Measurements from ENCODE around the gene GBP2.
"Not testable (repeated sequence)": the region's sequence is repeated elsewhere in the genome, so short reads cannot be mapped to it uniquely, and the experiment has no call there.

GBP2 gene, protein sequence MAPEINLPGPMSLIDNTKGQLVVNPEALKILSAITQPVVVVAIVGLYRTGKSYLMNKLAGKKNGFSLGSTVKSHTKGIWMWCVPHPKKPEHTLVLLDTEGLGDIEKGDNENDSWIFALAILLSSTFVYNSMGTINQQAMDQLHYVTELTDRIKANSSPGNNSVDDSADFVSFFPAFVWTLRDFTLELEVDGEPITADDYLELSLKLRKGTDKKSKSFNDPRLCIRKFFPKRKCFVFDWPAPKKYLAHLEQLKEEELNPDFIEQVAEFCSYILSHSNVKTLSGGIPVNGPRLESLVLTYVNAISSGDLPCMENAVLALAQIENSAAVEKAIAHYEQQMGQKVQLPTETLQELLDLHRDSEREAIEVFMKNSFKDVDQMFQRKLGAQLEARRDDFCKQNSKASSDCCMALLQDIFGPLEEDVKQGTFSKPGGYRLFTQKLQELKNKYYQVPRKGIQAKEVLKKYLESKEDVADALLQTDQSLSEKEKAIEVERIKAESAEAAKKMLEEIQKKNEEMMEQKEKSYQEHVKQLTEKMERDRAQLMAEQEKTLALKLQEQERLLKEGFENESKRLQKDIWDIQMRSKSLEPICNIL

DNA sequence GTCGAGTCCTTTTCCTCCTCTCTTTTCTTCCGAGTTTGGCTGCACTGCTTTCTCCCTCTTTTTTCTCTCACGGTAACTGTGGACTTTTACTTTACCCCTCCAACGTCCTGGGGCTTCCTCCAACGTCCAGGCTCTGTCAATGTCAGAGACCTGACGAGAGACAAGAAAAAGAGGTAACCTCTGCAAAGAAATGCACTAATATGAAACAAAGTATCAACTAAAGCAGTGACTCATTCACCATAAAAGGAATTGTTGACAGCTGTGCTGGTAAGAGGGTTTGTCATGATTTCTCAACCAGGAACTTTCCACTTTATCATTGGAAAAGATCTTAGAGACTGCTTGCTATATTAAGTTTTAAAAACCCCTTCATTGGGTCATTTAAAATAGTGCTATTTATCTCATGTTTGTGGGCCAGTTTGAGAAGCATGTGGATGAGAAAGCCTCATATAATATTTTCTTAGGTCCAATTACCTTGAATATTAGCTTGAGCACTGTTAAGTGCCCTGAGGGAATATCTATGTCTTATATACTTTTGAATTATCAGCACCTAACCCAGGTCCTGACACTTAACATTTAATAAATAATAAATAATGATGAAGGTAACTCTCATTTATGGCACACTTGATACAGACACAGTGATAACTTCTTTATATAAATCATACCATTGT, at the start of gene GBP2:
Gene GBP2, minus strand, starts transcription at position 202 of the 668 bp plus-strand sequence. CDS start 4,148 bp downstream, outside the sequence.
- peak; percentile 23 for DNase-seq

DNA sequence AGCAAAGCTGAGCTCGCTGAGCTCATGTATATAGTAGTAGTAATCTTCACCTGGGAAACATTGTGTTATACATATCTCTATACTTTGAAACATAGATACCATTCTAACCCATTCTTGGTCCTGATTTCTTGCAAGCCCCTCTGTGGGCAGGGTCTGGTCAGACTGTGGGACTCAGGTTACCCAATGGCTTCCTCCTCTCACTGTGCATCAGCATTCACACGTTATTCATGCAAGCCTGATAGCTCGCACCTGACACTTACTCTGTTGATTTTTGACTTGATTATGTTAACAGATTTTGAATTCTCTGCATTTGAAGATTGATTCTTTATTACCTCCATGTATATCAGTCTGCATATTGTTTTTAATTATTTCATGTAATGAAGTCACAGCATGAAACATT, 48.6 kb upstream of the GBP2 start:
- no peak for DNase-seq

DNA sequence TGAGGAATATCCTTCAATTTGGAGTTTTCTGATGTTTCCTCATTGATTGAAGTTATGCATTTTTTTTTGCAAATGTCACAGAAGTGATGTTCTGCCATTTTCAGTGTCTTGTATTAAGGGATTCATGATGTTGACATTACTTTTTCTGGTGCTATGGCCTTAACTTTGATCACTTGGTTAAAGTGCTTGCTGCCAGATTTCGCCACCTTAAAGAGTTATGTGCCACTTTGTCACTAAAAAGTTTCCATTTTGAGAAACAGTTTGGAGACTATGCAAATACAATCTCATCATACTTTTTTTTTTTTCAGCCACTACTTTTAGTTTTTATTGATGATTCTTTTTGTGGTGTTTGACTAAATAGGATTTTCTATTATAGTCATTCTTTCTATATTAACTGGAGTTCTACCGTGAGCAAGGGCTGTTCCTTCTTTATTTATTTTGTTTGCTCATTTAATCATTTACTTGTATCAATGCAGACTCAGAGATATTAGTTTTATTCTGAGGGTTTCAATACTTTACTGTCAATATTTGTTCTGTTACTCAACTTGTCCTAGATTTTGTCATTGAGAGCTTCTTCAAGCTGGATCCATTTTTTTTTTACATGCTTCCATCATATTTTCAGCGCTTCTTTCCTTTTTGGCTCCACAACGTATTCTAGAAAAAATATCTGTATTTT, 46.7 kb upstream of the GBP2 start:
- DNase-seq = no peak

DNA sequence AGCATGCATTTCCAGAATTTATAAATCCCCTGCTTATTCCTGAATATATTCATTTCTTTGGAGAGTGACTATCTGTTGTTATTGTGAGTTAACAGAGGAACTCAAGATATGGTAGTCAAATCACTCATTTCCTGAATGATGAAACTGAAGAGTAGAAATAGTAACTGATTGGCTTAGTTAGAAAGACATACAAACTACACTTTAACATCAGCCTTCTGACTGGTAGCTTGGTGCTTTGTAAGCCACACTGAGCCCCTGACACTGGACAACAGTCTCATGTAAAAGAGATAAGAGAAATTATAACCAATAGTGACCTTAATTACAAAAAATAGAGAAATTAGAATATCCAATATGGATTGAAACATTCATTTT, 45.1 kb upstream of the GBP2 start:
- DNase-seq = no peak

DNA sequence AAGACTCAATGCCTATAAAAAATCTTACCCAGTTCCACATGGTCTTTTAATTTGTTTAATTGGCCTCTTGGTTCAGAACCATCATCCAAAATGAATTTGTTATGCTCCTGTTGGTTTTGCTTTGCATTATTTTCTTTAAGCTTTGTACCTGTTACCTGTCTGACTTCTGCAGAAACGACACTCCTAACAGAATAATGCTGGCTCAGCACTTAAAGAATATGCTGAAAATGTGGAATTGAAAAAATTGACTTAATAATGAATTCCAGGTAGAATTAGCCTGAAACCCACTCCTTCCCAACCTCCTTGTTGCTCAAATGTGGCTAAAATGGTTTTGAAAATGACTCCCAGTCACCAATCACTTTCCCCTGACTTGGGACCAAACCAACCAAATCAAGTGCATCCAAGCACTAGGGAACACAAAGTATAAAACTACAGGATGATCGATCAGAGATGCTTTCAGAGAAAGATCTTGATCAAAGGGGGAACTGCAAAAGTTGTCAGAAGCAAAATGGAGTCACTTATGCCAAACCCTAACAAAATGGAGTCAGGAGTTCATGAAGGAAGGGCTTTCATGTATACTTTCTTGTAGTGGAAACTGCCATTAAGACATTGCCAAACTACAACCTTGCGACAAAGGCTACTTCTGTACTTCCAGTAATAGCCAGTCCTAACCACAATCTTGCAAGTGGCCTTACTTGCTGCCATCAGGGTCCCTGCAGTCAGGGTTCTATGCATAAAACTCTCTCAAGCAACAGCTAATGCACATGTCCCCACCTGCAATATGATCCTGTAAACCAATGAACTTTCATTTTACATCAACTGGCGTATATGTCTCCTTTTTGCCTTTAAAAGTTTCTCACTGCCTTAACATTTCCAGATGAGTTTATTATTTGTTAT, 44.5 kb upstream of the GBP2 start:
- DNase-seq = no peak

DNA sequence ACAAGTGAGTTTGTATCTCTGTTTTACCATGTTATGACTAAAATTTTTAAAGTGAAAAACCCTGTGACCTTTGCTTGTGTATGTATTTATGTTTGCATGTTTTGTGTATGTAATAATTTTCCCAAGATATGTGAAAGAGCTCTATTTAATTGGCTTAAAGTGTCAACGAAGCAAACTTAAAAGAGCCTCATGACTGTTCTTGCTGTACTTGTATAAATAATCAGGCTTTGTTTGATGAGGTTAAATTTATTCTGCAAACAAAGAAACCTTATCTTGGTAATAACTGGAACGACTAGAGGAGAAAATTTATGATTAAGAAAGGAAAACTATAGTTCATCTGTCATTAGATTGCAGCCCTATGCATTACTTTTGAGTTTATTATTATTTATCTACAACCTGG, 43.3 kb upstream of the GBP2 start:
- no peak for DNase-seq

DNA sequence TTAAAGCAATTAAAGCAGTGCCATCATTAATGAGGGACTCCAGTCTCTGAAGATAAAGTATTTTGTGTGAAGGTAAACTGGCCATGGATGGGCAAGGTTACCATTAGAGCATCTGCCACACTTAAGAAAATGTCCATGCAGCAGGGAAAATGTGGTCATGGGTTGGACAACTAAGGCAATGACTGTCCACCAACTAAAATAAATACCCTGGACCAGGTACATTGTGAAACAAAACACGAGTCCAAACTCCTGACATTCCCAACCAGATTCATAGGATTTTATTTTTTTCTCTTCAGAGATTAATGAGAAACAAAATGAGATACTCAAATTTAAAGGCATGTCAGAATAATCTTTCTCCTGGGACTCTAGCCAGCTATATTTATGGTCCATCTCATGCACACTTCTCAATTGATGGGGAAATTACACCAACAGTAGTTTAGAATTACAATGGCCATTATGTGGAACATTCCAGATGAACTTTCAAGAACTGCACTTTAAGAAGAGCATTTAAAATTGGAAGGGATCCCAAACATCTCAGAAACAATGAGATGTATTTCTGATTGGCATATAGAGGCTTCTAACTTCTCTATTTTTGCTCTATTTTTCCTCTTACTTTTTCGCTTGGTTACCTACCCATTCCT, 41.8 kb upstream of the GBP2 start:
- DNase-seq = no peak

DNA sequence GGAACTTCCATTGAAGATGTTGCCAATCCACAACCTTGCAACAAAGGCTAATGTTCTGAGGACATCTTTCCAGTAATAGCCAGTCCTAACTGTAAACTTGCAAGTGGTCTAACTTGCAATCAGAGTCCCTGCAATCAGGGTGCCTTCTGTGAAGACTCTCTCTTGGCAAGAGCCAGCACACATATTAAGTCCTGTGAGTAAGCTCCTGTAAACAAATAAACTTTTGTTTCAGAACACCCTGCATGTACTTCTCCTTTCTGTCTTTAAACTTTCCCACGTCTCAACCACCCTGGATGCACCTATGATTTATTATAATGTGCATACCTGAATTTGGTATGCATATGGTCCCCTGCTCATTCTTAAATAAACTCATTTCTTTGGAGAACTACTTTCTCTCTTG, 40.8 kb upstream of the GBP2 start:
- no peak for DNase-seq

DNA sequence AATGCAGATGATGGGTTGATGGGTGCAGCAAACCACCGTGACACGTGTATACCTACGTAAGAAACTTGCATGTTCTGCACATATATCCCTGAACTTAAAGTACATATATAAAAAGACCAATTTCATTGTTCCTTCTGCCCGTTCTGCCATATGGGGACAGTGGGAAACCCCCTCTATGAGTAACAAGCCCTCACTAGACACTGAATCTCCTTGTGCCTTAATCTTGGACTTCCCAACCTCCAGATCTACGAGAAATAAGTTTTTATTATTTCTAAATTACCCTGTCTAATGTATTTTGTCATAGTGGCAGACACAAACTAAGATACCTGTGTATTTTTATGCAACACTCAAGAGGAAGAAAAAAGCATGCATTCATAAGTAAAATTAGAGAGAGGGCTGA, 39.9 kb upstream of the GBP2 start:
- DNase-seq = no peak

DNA sequence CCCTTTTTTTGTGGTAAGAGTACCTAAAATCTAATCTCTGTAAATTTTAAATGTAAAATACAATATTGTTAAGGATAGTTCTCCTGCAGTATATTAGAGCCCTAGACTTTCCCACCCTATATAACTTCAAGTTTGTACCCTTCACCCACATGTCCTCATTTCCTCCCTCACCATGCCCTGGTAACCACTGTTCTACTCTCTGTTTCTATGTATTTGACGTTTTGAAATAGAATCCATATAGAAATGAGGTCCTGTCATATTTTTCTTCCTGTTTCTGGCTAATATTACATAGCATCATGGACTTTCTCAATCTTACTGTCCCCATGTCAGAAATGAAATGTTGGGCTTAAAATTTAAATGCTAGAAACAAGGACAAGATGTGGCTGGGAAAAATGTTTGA, 25.1 kb upstream of the GBP2 start:
- DNase-seq = no peak

DNA sequence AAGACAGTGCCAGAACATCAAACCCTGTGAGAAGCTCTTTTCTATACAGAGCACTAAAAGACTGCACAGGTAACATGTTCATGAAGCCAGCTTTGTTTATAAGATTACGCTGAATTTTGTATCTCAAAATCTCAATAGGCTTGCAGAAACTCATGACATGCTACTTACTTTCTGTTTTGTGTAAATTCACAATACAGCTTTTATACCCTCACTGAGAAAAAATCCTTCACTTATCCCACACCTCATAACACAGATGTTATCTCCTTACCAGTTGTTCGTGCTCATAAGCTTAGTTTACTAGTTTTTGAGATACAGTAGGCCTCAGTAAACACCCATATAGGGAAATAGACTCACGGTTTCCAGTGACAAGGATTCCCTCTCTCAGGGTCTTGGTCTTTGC, 24.1 kb upstream of the GBP2 start:
- no peak for DNase-seq

DNA sequence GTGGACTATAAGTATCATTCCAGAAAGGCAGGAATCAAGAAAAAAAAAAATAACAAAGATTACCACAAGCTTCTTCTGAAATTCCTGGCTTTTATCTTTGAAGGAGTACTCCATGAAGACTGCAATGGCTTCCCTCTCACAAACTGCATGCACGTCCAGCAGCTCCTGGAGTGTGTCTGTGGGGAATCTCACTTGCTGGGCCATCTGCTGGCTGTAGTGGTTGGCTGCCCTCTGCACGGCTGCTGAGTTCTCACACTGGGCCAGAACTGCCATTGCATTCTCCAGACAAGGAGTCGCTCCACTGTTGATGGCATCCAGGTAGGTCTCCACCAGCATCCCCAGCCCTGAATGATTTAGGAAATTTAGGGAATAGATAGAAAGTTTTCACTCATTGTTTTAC, 23.3 kb upstream of the GBP2 start:
- DNase-seq = no peak

DNA sequence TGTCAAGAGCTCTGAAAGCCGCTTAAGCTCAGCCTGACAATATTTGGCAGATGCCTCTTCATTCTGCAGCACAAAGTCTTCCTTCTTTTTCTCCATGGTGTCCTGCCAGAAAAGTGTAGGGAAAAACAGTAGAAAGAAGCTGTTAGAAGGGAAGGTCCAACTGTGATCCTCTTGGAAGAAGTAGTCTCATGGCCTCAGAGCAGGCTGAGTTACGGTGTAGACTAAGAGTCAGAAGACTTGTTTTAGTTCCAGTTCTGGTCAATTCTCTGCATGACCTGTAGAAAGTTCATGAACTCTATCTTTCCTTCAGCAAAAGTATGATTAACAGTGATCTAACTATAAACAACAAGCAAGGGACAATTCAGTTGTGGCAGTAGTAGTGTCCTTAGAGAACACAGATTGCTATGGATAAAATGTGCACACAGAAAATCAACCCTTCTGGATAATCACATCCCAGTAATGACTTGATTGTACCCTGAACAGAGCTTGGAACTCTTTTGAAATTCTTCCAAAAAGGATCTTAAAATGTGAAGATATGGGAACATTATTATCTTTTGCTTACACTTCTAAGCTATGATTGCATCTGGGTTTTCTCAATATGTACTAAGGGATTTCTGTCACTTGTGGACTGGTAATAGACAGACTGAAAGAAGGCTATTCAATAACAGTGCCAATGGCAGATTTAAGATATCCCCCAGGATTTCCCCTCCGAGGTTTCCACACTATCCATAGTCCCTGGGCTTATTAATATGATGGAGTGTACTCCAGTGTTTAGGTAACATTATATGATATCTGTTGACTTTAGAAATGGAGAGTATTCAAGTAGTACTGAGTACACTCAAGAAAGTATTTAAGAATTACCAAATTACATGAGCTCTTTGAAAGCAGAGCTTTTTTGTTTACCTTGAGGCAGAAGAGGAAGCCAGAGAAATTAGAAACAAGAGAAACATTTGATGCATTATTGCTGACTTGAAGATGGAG, 22.1 kb upstream of the GBP2 start:
- DNase-seq = no peak

DNA sequence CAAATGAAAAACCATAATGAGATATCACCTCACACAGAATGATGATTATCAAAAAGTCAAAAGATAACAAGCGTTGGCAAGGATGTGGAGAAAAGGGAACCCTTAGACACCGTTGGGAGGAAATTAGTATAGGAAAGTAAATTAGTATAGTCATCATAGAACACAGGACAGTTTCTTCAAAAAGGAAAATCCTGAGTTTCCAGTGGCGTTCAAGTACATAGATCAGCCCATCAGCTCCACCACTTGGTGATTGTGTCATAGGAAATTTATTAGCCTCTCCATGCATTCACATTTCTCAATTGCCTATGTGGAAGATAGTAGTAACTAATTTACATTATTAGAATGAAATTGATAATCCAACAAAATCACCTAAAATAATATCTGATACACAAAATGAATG, 20.8 kb upstream of the GBP2 start:
- no peak for DNase-seq

DNA sequence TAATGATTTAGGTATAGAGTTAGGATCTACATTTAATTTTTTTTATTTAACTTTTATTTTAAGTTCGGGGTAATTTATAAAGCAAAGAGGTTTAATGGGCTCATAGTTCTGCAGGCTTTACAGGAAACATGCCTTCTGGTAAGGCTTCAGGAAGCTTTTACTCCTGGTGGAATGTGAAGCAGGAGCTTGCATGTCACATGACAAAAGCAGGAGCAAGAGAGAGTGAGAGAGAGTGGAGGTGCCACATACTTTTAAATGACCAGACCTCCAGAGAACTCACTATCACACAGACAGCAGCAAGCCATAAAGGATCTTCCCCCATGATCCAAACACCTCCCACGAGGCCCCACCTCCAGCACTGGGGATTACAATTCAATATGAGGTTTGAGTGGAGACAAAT, 17.6 kb upstream of the GBP2 start:
- DNase-seq = no peak

DNA sequence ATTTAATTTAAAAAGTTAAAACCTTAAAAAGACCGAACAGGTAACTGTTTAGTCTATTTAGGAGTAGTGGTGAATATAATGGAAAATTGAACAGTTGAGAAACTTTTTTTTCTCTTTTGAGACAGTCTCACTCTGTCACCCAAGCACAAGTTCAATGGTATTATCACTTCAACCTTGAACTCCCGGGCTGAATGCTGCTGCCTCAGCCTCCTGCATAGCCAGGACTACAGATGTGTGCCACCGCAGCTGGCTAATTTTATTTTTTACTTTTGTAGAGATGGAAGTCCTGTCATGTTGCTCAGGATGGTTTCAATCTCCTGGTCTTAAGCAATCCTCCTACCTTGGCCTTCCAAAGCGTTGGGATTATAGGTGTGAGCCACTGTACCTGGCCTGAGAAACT, 16.2 kb upstream of the GBP2 start:
- no peak for DNase-seq

DNA sequence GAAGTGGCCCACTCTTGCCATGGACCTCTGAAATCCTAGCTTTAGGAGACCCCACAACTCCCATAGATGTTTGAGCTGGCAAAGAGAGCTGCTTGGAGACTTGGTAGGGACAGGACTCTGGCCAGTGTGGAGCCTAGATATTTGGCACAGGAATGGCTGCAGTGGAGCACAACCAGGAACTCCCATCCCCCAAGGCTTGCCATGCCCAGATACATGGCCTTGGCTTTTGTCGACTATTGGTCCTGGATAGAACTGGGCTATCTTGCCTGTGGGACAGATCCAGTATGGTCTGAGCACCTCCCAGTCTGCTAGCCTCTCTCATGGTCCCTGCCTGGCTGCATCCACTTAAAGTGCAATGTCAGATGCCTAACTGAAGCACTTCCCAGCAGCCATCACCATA, 7.8 kb upstream of the GBP2 start:
- no peak for DNase-seq

DNA sequence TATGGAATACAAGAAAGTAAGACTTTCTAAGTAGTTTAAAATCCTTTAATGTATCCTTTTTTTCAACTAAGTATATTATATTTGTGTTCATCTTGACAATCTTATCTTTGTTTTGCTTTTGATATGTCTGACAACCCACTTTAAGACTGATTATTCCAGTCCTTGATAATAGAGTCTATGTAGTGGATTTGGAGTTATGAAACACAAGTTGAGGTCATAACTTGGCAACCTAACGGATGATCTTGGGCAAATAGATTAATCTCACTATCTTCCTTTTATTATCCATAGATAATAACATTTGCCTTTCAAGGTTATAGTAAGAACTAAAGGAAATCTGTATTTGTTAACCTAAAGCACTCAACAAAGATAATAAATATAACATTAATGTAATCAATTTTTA, 4.8 kb upstream of the GBP2 start:
- DNase-seq = no peak

DNA sequence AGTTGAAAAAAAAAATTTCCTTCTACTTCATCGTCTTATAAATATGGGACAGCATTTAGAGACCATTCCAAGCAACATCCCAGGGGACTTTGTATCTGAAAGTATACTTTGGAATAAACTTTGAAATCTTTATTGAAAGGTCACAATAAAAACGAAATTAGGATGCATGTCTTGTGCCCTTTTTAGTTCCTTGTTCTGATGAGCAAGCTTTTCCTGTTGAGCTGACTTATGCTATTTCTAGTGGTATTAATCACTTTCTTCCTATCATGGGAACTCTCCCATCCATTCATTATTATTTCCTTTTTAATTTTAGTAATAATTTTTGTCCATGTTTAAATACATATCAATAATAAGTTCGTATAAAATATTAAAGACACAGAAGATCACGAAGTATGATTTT, 4.0 kb upstream of the GBP2 start:
- DNase-seq = no peak

DNA sequence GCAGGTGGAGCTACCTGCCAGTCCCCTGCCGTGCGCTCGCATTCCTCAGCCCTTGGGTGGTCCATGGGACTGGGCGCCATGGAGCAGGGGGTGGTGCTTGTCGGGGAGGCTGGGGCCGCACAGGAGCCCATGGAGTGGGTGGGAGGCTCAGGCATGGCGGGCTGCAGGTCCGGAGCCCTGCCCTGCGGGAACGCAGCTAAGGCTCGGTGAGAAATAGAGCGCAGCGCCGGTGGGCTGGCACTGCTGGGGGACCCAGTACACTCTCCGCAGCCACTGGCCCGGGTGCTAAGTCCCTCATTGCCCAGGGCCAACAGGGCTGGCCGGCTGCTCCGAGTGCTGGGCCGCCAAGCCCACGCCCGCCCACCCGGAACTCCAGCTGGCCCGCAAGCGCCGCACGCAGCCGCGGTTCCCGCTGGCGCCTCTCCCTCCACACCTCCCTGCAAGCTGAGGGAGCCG, 2.1 kb upstream of the GBP2 start:
- DNase-seq = not testable (repeated sequence)

Data from hematopoietic multipotent progenitor cell treated with erythropoietin and hydrocortisone succinate and interleukin-3 and kit ligand, for 8 days (in vitro differentiated cells).